DOHH2 (cell line): ENCODE data around the gene DYNC1I1.

ENCODE experiments used
- CTCF ChIP-seq: fragments of 200-600 bp; sonication (generic); IDR thresholded peaks from one replicate; pipeline ENCODE4 v1.5.1; 2014; ENCODE audit warnings: antibody characterized with exemption, mild to moderate bottlenecking, low read depth, low read length; ENCODE audit not compliant: poor library complexity, severe bottlenecking
- EZH2phosphoT487 ChIP-seq: fragments of 200-600 bp; sonication (generic); IDR thresholded peaks from 2 replicates; pipeline ENCODE4 v1.6.1; 2017; ENCODE audit warnings: borderline replicate concordance, mild to moderate bottlenecking, antibody characterized with exemption, low read length, moderate library complexity, mixed read lengths

DNA sequence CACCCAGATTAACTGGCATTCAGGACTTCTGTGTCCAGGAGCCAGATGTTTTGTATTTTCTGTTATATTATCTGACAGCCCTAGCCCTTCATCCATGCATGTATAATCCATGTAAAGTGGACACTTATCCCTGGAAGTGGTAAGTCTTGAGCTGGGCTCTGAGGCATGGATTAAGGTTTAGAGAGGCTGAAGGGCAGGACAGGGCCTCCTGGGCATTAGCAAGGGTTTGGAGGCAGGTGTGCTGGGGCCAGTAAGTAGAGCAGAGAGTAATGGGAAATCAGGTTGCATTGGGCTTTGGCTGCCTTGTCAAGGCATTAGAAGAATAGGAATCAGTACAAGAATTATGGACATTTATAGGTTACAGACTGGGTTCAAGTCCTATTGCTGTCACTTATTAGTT lies 138.0 kb downstream of the DYNC1I1 start:
- TF ChIP-seq CTCF (no peak), EZH2phosphoT487 (no peak)
